NCI-H748 treated with DMSO at 0.1 percent for 48 hours (cell line): ENCODE measurements around the gene CYTH4.
A peak's percentile ranks its signal among the peaks of the same experiment; 100 is the strongest.
"Not testable (repeated sequence)": the region's sequence is repeated elsewhere in the genome, so short reads cannot be mapped to it uniquely, and the experiment has no call there.

Source experiments
- DNase-seq: peaks from one replicate; lab custom pipeline; 2025; lab: John Stamatoyannopoulos, UW

Gene CYTH4

DNA sequence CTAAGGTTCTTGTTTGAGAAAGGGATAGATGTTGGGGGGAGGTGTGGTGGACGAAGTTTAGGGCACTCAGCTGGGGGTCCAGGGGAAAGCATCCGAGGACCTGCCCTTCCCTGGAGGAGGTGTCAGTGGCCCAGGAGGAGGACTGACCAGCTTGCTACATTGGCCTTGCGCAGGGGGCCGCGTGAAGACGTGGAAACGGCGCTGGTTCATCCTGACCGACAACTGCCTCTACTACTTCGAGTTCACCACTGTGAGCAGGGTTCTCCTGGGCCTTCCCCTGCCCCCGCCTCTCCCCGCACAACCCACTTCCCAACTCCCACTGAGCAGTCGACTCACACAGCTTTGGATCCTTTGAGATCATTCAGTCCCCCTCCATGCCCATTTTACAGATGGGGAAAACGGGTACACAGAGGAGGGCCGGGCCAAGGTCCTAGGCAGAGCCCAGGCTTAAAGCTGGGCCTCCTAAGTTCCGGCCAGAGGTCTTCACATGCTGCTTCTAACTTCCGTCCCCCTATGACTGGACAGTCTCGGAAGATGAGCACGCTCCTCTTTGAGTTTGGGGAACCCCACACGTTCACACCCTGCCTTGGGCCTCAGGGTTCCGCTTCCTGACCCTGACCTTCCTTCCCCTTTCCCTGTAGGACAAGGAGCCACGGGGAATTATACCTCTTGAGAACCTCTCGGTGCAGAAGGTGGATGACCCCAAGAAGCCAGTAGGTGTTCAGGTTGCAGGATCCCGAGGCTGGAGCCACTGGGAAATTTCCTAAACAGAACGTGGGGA lies 28.7 kb downstream of the CYTH4 start:
- no peak for DNase-seq

DNA sequence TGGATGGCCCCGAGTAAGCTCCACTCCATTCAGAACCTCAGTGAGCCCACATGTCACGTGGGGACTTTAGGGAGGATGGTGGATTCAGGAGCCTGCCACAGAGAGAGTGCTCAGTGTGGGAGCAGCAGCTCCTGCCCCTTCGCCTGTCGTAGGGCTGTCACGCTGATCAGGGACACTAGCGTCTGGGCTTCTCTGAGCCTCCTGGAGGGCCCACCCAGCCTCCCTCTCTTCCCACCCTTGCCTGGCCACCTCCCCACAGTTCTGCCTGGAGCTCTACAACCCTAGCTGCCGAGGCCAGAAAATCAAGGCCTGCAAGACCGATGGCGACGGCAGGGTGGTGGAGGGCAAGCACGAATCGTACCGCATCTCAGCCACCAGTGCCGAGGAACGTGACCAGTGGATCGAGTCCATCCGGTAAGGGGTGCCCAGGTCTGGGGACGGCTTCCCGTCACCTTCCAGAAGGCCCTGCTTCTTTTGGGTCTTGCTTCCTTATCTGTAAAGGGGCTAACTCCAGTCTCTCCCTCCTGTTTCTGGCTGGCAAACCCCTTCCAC lies 29.5 kb downstream of the CYTH4 start:
- no peak for DNase-seq

DNA sequence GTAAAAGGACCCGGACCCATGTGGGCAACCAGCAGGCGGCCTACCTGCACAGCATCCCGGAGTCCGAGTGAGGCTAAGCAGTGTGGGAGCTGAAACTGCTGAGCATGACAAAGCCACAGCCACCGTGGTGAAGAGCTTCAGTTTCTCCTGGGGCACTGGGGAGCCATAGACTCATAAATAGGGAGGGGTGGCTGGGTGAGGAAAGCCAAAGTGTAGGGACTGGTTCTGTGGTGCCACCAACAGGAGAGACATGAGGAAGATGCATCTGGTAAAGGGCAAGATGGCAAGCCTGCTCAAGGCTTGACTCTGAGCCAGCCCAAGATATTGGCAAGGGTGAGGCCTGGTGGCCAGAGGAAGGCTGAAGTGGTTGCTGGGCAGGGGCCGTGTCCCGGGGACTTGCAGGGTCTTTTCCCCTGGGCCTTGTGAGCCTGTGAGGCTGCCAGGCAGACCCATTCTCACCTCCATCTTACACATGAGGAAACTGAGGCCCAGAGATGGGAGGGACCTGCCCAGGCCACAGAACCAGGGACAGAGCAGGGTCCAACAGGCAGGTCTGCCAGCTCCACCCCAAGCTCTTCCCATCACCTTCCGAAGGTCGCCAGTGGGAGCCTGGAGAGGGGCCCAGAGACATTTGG lies 30.4 kb downstream of the CYTH4 start:
- no peak for DNase-seq

DNA sequence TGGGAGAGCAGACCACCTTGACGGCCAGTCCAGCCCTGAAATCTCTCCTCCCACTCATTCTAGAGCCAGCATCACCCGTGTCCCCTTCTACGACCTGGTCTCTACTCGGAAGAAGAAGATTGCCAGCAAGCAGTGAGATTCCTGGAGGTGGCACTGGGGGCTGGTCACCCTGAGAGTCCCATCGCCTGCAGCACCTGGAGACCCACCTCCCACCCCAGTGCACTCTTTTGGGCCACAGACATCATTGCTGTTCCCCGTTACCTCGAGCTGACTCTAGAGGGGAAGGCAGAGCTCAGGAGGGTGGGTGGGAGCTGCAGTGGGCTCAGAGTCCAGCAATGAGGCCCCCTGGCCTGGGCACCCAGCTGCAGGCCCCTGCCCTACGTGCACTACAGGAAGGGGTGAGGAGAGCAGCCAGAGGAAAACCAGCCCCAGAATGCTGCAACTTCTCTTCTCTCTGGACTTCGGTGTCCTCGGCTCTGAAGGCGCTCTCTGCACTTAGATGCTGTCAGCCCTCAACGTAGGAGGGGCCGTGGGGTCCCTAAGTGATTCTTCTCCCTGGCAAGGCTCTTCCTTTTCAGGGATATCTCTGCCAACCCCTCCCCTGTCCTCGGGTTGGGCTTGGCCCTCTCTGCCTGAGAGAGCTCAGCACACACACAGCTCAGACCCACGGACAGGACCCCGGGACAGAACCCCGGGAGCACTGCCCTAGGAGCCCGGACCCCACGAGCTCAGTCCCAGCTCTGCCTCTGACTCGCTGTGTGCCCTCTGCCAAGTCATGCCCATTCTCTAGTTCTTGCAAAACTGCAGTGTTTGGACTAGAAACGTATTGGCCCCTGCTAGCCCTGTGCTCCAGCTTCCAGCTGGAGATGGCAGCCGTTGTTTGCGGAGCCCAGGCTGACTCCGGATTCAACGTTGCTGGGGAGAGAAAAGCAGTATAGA lies 31.3 kb downstream of the CYTH4 start:
- DNase-seq, result no peak

DNA sequence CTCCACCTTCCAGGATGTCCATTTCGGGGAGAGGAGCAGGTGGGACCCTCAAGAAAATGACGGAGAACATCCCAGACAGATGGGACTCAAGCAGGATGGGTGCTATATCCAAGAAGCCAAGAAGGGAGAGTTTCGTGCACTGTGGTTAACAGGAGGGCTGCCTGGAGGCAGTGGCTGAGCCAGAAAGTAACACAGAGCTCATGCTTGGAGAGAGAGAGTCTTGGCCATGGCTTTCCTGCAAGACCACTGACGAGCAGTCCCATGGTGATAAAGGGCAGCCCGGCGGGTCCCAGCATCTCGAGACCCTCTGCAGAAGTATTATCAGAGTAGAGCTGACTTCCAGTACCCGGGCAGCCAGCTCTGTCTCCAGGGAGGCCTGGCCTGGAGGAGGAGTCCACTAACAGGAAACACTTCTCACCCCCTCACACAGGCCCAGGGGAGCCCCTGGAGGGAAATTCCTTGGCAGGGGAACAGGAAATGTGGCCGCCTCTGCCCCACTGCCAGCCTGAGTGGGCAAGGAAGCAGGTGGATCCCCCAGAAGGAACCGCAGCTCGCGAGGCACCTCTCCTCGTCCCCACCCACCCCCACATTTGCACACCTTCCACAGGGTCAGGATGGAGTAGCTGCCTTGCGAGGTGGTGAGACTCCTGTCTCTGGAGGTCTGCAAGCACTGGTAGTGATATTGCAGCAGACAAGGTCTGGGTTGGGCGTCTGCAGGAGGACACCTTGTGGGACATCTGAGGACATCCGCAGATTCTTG lies 32.2 kb downstream of the CYTH4 start:
- no peak for DNase-seq

DNA sequence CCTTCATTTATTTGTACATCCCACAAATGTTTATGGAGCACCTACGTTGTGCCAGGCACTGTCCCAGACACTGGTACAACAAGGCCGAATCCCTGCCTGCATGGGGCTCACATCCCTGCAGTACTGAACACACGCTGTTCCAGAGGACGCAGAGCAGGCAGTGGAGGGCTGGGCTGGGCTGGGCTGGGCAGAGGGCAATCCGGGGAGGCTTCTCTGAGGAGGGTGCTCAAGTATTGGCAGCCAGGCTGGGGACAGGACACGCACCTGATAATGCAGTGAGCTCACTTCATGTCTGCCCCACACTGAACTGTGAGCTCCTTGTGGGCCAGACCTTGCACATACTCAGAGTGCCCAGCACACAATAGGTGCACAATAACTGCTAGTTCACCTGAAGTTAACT lies 34.1 kb downstream of the CYTH4 start:
- DNase-seq, result no peak

DNA sequence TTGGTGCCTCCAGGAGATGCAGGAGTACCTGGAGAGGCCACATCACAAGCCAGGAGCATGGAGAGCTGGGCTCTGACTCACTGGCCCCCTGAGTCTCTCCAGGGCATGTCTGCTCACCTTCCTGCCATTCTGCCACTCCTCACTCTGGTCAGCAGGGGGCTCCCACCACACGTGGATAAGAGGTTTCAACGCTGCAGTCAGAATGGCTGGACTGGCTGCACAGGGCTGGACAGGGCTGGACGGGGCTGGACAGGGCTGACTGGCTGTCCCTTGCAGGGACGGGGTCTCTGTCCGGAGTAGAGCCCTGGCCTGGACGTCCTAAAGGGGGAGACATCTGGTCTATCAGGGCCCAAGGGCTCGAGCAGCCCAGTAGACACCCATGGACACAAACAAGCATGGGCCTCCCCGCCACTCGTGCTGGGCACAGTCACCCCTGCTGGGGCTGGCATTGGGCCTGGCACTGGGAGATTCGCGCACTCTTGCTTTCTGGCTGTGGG lies 34.6 kb downstream of the CYTH4 start:
- peak; percentile 14 for DNase-seq

DNA sequence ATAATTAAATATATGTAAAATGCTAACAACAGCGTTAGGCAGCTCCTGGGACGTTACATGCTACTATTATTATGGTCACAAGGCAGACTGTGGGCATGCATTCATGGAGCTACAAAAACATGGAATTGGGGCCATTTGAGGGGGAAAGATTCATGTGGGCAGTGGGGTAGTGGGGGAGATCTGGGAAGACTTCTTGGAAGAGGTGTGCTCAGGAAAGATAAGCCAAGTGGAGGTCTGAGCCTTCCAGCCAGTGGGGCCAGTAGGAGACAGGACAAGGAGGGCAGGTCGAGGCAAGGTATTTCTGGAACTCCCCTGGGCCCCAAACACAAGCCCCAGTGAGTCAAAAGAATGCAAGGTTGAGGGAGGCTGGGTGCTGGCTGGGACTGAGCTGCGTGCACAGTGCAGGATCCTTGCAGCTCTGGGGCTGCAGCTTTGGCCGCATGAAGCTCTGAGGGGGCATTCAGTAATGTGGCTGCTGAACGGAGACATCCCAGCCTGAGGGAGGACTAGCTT lies 35.4 kb downstream of the CYTH4 start:
- no peak for DNase-seq

DNA sequence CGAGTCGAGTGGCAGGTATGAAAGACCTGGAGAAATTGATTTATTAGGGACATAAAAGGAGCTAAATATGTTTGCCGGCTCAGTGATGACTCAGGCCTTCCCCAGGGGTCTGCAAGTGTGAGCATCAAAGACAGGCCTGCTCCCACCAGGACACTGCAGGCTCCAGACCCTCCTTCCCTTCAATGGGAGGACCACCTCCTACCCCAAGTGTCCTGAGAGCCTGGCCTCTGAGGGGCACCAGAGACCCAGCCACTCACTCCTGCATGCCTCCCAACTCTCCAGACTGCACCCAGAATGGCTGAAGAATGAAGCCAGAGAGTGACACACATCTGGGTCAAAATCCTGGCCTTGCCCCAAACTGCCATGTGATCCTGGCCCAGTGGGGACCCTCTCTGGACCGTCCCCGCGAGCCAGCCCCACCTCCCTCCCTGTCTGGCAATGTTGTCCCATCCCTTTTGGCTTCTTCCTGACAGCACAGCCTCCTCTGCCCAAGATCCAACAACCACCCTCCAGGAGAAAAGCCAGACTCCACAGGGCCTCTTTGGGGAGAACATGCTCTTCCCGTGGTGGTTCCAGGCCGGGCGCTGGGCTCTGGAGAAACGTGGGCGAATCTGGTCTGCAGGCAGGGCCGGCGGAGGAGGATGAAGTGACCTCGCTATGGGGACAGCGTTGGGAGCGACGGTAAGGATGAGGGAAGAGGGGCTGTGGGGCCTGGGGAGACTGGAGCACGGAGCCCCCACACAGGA lies 36.2 kb downstream of the CYTH4 start:
- DNase-seq, result no peak

DNA sequence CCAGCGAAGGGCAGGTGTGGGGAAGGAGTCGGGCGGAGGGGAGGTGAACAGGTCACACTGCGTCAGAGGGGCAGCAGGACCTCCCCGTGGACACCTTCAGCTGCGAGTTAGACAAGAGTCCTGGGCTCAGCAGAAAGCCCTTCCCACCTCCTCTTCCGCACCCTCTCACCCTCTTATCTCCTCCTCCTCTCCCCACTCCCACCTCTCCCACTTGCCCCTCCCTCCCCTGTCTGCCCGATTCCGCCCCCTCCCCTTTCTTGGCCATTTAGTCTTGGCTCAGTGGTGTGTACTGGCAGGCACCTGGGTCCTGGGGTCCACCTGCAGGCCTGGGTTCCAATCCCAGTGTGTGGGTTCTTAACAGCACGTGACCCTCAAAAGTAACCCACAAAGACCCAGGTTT lies 37.2 kb downstream of the CYTH4 start:
- DNase-seq, result no peak

DNA sequence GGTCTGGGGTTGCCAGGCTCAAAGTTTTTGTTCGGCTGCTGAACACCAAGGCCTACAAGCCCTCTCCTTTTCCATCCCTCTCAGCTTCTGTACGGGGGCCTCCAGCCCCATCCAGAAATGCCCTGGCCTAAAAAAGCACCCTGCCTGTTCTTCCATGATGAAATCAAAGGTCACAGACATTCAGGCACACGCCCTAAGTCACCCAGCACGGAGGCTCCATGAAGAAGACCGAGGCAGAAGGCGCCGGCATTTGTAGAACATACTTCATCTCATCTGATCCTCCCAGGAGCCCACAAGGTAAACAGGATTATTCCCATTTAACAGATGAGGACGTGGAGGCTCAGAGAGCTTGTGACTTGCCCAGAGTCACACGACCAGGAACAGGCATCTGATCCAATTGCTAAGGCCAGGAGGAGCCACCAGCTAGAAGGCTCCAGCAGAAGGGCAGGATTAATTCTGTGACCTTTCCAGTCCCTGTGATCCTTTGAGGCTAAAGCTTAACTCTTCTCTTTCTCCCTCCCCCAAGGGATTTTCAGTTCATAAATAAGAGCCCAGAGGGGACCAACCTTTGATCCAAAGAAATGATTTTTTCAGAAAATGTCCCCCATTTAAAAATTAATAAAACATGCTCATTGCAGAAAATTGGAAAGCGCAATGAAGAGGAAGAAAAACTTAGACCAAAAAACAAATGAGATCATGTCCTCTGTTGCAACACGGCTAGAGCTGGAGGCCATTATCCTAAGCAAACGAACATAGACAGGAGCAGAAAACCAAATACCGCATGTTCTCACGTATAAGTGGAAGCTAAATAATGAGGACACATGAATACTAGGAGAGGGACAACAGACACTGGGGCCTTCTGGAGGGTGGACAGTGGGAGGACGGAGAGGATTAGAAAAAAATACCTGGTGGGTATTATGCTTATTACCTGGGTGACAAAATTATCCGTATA lies 38.7 kb downstream of the CYTH4 start:
- no peak for DNase-seq

DNA sequence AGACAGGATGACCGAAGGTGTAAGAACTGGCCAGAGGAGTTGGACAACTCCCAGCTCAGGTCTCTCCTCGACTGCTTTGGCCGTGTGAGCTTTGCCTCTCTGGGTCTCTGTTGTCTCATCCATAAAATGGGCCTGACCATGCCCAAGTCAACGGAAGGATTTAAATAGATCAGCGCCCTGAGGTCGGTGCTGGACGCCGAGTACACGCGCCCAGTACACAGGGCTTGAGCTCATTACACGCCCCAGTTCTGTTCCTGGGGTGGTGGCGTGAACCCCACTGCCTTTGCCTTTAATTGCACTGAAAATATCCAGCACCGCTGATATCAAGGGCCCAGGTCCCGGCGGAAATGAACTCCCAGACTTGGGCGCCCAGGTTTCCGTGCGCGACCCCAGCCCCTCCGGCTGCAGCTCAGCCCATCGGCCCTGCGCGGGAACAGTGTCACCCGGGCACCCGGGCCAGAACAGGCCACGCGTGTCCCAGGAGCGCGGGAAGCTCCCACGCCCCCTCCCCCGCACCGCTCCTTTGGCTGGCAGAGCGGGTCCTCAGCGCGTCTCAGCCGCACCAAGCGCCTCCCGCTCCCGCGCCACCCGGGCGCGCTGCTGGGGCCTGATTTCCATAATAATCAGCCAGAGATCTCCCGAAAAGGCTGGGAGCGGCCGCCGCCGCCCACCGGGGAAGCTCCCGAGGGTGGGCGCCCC lies 42.2 kb downstream of the CYTH4 start:
- DNase-seq, result no peak

DNA sequence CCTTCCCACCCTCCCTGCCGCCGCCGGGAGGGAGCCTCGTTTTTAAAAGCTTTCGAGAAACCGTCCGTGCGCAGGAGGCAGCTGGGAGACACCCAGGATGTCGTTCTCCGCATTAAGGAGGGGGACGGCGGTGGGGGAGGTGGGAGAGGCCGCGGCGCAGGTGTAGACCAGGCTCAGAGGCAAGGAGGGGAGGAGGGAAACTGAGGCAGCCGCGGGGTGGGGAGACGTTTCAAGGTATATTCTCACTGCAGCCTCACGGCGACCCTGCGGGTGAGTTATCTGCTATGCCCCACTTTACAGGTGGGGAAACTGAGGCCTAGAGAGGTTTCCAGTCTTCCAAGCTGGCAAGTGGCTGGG lies 42.7 kb downstream of the CYTH4 start:
- DNase-seq, result no peak

DNA sequence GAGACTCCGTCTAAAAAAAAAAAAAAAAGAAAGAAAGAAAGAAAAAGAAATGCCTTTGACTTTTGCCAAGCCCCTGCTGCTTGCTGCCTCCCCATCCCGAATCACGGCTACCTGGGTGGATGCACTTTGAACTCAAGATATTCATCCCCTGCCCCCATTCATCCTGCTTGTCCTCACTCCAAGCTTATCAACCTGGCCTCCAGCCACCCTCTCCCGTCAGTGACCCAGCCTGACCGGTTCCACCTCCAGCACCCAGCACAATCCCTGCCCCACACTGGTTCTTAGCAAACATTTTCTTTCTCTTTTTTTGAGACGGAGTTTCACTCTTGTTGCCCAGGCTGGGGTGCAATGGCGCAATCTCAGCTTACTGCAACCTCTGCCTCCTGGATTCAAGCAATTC lies 44.4 kb downstream of the CYTH4 start:
- DNase-seq, result no peak

DNA sequence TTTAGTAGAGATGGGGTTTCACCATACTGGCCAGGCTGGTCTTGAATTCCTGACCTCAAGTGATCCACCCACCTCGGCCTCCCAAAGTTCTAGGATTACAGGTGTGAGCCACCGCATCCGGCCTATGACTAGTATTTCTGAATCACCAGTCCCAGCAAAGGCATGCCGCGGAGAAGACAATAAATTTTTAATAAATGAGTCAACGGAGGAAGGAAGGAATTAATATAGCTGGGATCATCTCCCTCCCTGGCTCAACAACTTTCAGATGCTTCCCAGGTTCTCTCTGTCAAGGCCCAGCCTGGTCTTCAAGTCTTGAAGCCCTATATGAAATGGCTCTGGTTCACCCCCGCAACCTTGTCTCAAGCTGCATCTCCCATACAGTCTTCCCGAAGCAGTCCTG lies 45.7 kb downstream of the CYTH4 start:
- no peak for DNase-seq

DNA sequence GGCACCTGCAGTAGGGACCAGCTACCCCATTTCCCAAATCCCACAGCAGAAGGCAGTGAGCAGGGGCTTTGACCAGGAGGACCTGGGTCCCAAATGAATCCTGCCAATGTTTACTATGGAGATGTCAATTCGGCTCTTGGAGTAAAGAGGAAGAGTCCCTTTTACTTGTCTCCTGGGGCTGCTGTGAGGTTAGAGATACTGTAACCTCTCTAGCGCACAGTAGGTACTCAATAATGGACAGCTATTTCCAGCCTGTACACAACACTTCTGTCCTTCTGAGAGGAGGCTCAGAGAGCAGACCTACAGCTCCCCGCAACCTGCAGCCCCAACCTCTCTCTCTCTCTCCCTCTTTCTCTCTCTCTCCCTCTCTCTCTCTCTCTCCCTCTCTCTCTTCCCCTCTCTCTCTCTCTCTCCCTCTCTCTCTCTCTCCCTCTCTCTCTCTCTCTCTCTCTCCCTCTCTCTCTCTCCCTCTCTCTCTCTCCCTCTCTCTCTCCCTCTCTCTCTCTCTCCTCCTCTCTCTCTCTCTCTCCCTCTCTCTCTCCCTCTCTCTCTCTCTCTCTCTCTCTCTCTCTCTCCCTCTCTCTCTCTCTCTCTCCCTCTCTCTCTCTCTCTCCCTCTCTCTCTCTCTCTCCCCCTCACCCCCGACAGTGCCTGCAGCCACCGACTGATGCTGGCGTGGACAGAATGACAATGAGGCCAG lies 46.4 kb downstream of the CYTH4 start:
- DNase-seq, result not testable (repeated sequence)

DNA sequence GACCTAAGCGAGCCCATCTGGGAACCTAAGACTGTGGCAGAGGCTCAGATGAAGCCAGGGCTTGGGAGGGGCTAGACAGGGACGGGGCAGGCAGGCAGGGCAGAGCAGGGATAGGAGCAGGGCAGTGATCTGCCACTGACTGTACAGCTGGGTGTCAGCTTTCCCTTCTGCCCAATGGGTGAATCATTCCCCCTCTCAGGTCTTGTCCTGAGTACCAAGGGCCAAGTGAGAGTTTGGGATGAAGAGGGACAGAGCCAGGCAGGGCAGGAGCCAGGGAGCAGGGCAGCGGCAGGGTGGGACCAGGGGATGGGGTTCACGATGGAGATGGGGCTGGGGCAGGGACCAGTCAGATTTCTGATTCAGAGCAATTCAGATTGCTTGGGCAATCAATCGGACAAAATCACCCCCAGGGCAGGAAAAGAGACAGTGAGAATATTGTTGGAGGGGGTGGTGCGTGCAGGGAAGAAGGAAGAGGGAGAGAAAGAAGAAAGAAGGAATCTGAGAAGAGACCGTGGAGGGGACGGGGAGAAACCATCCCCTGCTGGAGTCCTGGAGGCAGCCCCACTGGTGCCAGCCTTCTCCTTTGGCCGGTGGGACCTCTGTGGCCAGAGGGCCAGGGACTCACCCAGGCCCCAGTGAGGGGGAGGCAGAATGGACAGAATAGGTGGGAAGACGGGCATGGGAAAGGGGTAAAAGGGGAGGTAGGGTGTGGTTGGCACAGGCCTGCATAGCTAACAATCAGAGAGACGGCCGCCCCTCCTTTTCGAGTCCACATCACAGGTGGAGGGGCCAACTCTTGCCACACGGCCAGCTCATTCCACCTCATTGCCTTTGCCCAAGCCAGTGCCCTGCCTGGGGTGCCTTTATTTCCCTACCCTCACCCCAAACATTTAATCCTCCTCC lies 47.2 kb downstream of the CYTH4 start:
- no peak for DNase-seq
